Adrenal gland (tissue), 12 donors: ENCODE data around the gene CDC42BPG. TPM values are rescaled to one million over a fixed set of nuclear protein-coding genes. Genes with fewer than 3 reads are reported as not detected.
"Not testable (repeated sequence)": the region's sequence is repeated elsewhere in the genome, so short reads cannot be mapped to it uniquely, and the experiment has no call there.

Experiments
- DNase-seq, 7 donors: peaks; one replicate each; pipeline ENCODE4 v3.0.0-alpha.2; 2019 to 2020
- H3K27ac ChIP-seq, 5 donors: fragments of 200-600 bp; sonication (generic) in 4 of 5; 1 replicate in 3 of 5; 2 replicates in 2 of 5; pipeline versions ENCODE4 v1.5.1 to v1.8.0; 2016 to 2020; ENCODE audit warnings: mild to moderate bottlenecking in 1 of 5
- H3K27me3 ChIP-seq: fragments of 200-600 bp; 2 replicates; pipeline ENCODE4 v1.8.0; 2021
- H3K36me3 ChIP-seq, 2 donors: fragments of 200-600 bp; replicated peaks in 1 of 2; 1 replicate in 1 of 2; 2 replicates in 1 of 2; pipeline versions ENCODE4 v1.5.1 to v1.8.0; 2018 to 2022
- H3K4me1 ChIP-seq, 2 donors: fragments of 200-600 bp; replicated peaks in 1 of 2; 1 replicate in 1 of 2; 2 replicates in 1 of 2; pipeline versions ENCODE4 v1.5.1 to v1.8.0; 2018 to 2021
- H3K4me3 ChIP-seq, 4 donors: fragments of 200-600 bp; sonication (generic) in 3 of 4; one replicate each; pipeline ENCODE4 v1.5.1; 2016 to 2018
- H3K9me3 ChIP-seq, 3 donors: fragments of 200-600 bp; sonication (generic) in 1 of 3; replicated peaks in 1 of 3; 1 replicate in 2 of 3; 2 replicates in 1 of 3; pipeline versions ENCODE4 v1.5.1 to v1.8.0; 2016 to 2021
- CTCF ChIP-seq, 6 experiments: fragments of 450-650 bp in 4 of 6; fragments of 200-600 bp in 2 of 6; sonication (generic) in 1 of 6; IDR thresholded peaks; 1 replicate in 5 of 6; 2 replicates in 1 of 6; pipeline versions ENCODE4 v1.5.1 to v1.8.0; 2016 to 2021; ENCODE audit warnings: antibody characterized with exemption in 6 of 6, mild to moderate bottlenecking in 2 of 6, moderate library complexity in 1 of 6
- POLR2A ChIP-seq, 2 donors: fragments of 450-650 bp; IDR thresholded peaks; one replicate each; pipeline ENCODE4 v1.6.1; 2017; ENCODE audit warnings: antibody characterized with exemption in 2 of 2, mild to moderate bottlenecking in 2 of 2, moderate library complexity in 1 of 2
- WGBS, 4 donors: extraction: QIAGEN DNeasy Blood & Tissue Kit in 2 of 4; methylation state at CpG; one replicate each; pipeline versions ENCODE4 v1.1.5 to v1.1.7; 2013 to 2017; 5-methylcytosine and 5-hydroxymethylcytosine counted together
- intact Hi-C, 2 donors: fragments of 100-400 bp; cut with DNase I; formaldehyde crosslinking; loops; one replicate each; pipeline versions ENCODE4 v1.14.1 to v1.15.0; 2022 to 2023
- polyA plus RNA-seq, 3 donors: library from polyadenylated mRNA; stranded (reverse); fragments of 200-250 nt in 2 of 3; fragments of 350-450 nt in 1 of 3; fragmentation: Illumina TruSeq in 1 of 3; extraction: RNeasy Lipid Tissue Mini Kit (QIAGEN cat#74804) in 1 of 3; gene quantifications; one replicate each; pipeline ENCODE4 v1.2.3, GENCODE V29; 2013 to 2014
- total RNA-seq, 9 donors: library from RNA; depleted of rRNA in 4 of 9; stranded (reverse); fragments of >200 nt in 4 of 9; fragments of 120-200 nt in 1 of 9; fragmentation: NEBNext Ultra II Directional in 1 of 9; extraction: Animal tissue kit (Norgen Biotek cat#: 25700) in 1 of 9; gene quantifications; one replicate each; pipeline versions ENCODE4 v1.1.0 to v1.2.4, GENCODE V29; 2013 to 2023
- donor health status: healthy with polysubstance abuse.
- donor health status: Bipolar disorder and iron deficiency.
- donor health status: DM: yes; HTN: yes; CAD: no.
- donor health status: DM: no; HTN: no; CAD: no.
- donor health status: DM: no; HTN: no; CAD: no.
- donor health status: DM: yes; HTN: yes; CAD: no.

CDC42BPG gene
- total and polyA plus RNA-seq, 12 donors: 3.1 to 12.9 (median 6.7) TPM

GRCh38 chr11:64823568-64824119 is 20.8 kb downstream of the CDC42BPG start:
- Histone ChIP-seq H3K27me3 (no peaks in the 10 kb centered on the region), H3K9me3 (no peaks in the 10 kb centered on the region), H3K36me3 (no peaks in the 10 kb centered on the region), H3K4me3 (no peak overlapping the region), H3K4me1 (no peaks in the 10 kb centered on the region), H3K27ac (no peak overlapping the region)
- TF ChIP-seq CTCF (IDR thresholded peaks at IDR 0.05) (no peak), POLR2A (IDR thresholded peaks at IDR 0.05) (no peak)
- WGBS, 4 donors: 74 to 83% (median 76%) methylated on average over 11 of the region's 11 CpGs
- intact Hi-C loops: no loop called here
- no peak for DNase-seq

- no peak for DNase-seq
- Histone ChIP-seq H3K4me1 (peaks cover 0 to 7% of the 10 kb centered on the region in 2 donors), H3K9me3 (no peaks in the 10 kb centered on the region), H3K4me3 (no peak overlapping the region), H3K27ac (no peak overlapping the region), H3K27me3 (no peaks in the 10 kb centered on the region), H3K36me3 (no peaks in the 10 kb centered on the region)
- WGBS, 4 donors: 83 to 92% (median 84%) methylated on average over 3 of the region's 3 CpGs
- intact Hi-C loops: no loop called here
- TF ChIP-seq CTCF (IDR thresholded peaks at IDR 0.05) (no peak), POLR2A (IDR thresholded peaks at IDR 0.05) (no peak)
Measured at GRCh38 chr11:64817476-64817875, 27.0 kb downstream of the CDC42BPG start.

- H3K27me3 ChIP-seq, H3K27ac ChIP-seq, H3K36me3 ChIP-seq, H3K9me3 ChIP-seq, H3K4me1 ChIP-seq, DNase-seq, H3K4me3 ChIP-seq, intact Hi-C loops: not testable (repeated sequence)
- 84 to 93% (median 87%) methylated on average over 5 of the region's 5 CpGs for WGBS, 4 donors
Measured at GRCh38 chr11:64815433-64815832, 29.0 kb downstream of the CDC42BPG start.

- Histone ChIP-seq H3K36me3 (no peaks in the 10 kb centered on the region), H3K27ac (no peak overlapping the region), H3K4me3 (no peak overlapping the region), H3K4me1 (peaks cover 2 to 10% of the 10 kb centered on the region in 2 donors), H3K27me3 (no peaks in the 10 kb centered on the region), H3K9me3 (no peaks in the 10 kb centered on the region)
- TF ChIP-seq POLR2A (IDR thresholded peaks at IDR 0.05): no peak
- TF ChIP-seq CTCF (IDR thresholded peaks at IDR 0.05): no peak
- intact Hi-C loops: no loop called here
- 53 to 70% (median 65%) methylated on average over 6 to 7 of the region's 7 CpGs for WGBS, 4 donors
- DNase-seq: no peak
Measured at GRCh38 chr11:64814712-64815187, 29.7 kb downstream of the CDC42BPG start.

GRCh38 chr11:64813826-64814225 is 30.6 kb downstream of the CDC42BPG start:
- WGBS, 4 donors: 37 to 59% (median 55%) methylated on average over 5 of the region's 5 CpGs
- DNase-seq: peak in 1 of 7 donors; percentile 33
- Histone ChIP-seq H3K27me3 (no peaks in the 10 kb centered on the region), H3K9me3 (no peaks in the 10 kb centered on the region), H3K36me3 (no peaks in the 10 kb centered on the region), H3K4me1 (peaks cover 8 to 17% of the 10 kb centered on the region in 2 donors), H3K27ac (peak overlapping the region in 1 of 5 donors; percentile 7), H3K4me3 (no peak overlapping the region)
- intact Hi-C loops: no loop called here
- no peak for TF ChIP-seq POLR2A (IDR thresholded peaks at IDR 0.05)
- TF ChIP-seq CTCF (IDR thresholded peaks at IDR 0.05): no peak
